WTC11 (cell line): ENCODE data around the gene KRTAP2-1.
"Not testable (repeated sequence)": the region's sequence is repeated elsewhere in the genome, so short reads cannot be mapped to it uniquely, and the experiment has no call there.

Source experiments
- CREB1 ChIP-seq: sonication (generic); formaldehyde crosslinking; IDR thresholded peaks from 2 replicates; pipeline ENCODE4 v1.8.0; 2023; ENCODE audit warnings: mild to moderate bottlenecking, missing genetic modification reagents
- ELF4 ChIP-seq: sonication (generic); formaldehyde crosslinking; IDR thresholded peaks from 2 replicates; pipeline ENCODE4 v1.8.1; 2022; ENCODE audit warnings: low read depth, mild to moderate bottlenecking, moderate library complexity, missing genetic modification reagents
- NFYB ChIP-seq: sonication (generic); formaldehyde crosslinking; conservative IDR thresholded peaks from 2 replicates; pipeline ENCODE4 v1.8.0; 2022; ENCODE audit warnings: low read depth, missing genetic modification reagents

- not testable (repeated sequence) for TF ChIP-seq NFYB (CRISPR knock-in tag); CREB1; ELF4 (CRISPR knock-in tag)
These were observed 12.7 kb downstream of the KRTAP2-1 start, which contains the start of gene KRTAP1-3 for GRCh38 chr17:41034346-41034935.
